Lower lobe of right lung (tissue), 2 donors: ENCODE data around the gene TTC39A. TPM values are rescaled to one million over a fixed set of nuclear protein-coding genes. Genes with fewer than 3 reads are reported as not detected.

ENCODE experiments used
- ATAC-seq, 2 donors: fragments of 200-7000 bp; cut with Tn5 transposase; one replicate each; pipeline ENCODE4 v1.9.1; 2020 to 2022; ENCODE audit warnings: mild to moderate bottlenecking in 2 of 2, moderate library complexity in 2 of 2
- DNase-seq: peaks from one replicate; pipeline ENCODE4 v3.0.0-alpha.2; 2020
- H3K27ac ChIP-seq: fragments of 200-600 bp; one replicate; pipeline ENCODE4 v1.8.0; 2022
- H3K27me3 ChIP-seq: fragments of 200-600 bp; one replicate; pipeline ENCODE4 v1.8.0; 2022; ENCODE audit warnings: low read depth
- H3K36me3 ChIP-seq: fragments of 200-600 bp; one replicate; pipeline ENCODE4 v1.8.0; 2022; ENCODE audit warnings: mild to moderate bottlenecking
- H3K4me1 ChIP-seq: fragments of 200-600 bp; one replicate; pipeline ENCODE4 v1.8.0; 2022
- H3K4me3 ChIP-seq: fragments of 200-600 bp; one replicate; pipeline ENCODE4 v1.8.0; 2022; ENCODE audit warnings: mild to moderate bottlenecking
- H3K9me3 ChIP-seq: fragments of 200-600 bp; one replicate; pipeline ENCODE4 v1.8.0; 2022
- CTCF ChIP-seq: fragments of 200-600 bp; IDR thresholded peaks from one replicate; pipeline ENCODE4 v1.8.0; 2022; ENCODE audit warnings: antibody characterized with exemption, mild to moderate bottlenecking
- intact Hi-C: fragments of 100-400 bp; cut with DNase I; formaldehyde crosslinking; loops from one replicate; pipeline ENCODE4 v1.11.0; 2022
- total RNA-seq: library from RNA; stranded (reverse); fragmentation: NEBNext Ultra II Directional; extraction: Animal tissue kit (Norgen Biotek cat#: 25700); gene quantifications from one replicate; pipeline ENCODE4 v1.2.1, GENCODE V29; 2021
- donor health status: DM: no; HTN: yes; CAD: no; lungs with severe emphysema.

Gene TTC39A
- total RNA-seq, 1 donor from 2014 or later = 34.9 TPM

- no peaks in the 10 kb centered on the region for H3K36me3 ChIP-seq
Measured at GRCh38 chr1:51308636-51309035, 21.7 kb downstream of the TTC39A start.

GRCh38 chr1:51306950-51307349 lies 23.4 kb downstream of the TTC39A start:
- no peak overlapping the region for H3K27ac ChIP-seq

More at GRCh38 chr1:51308636-51309035, 21.7 kb downstream of the TTC39A start:
- no peak overlapping the region for H3K27ac ChIP-seq
- no peaks in the 10 kb centered on the region for H3K9me3 ChIP-seq
- DNase-seq = no peak
- H3K4me1 ChIP-seq = peaks cover 4% of the 10 kb centered on the region
- H3K4me3 ChIP-seq = no peak overlapping the region
- H3K27me3 ChIP-seq = no peaks in the 10 kb centered on the region
- ATAC-seq = no peak
- intact Hi-C loops = no loop called here
- TF ChIP-seq CTCF = no peak

GRCh38 chr1:51305371-51305823 lies 25.0 kb downstream of the TTC39A start:
- intact Hi-C loops = no loop called here
- ATAC-seq (no peak), DNase-seq (no peak)
- Histone ChIP-seq H3K27me3 (no peaks in the 10 kb centered on the region), H3K27ac (no peak overlapping the region), H3K4me1 (peaks cover 6% of the 10 kb centered on the region), H3K36me3 (no peaks in the 10 kb centered on the region), H3K9me3 (no peaks in the 10 kb centered on the region), H3K4me3 (no peak overlapping the region)
- no peak for TF ChIP-seq CTCF

More at GRCh38 chr1:51306950-51307349, 23.4 kb downstream of the TTC39A start:
- Histone ChIP-seq H3K9me3 (no peaks in the 10 kb centered on the region), H3K36me3 (no peaks in the 10 kb centered on the region), H3K4me3 (no peak overlapping the region), H3K4me1 (peaks cover 6% of the 10 kb centered on the region), H3K27me3 (no peaks in the 10 kb centered on the region)
- intact Hi-C loops = no loop called here
- DNase-seq (no peak), ATAC-seq (peak; percentile 6 to 51)
- no peak for TF ChIP-seq CTCF

- no peak for ATAC-seq
- Histone ChIP-seq H3K4me3 (no peak overlapping the region), H3K36me3 (no peaks in the 10 kb centered on the region), H3K27ac (no peak overlapping the region), H3K9me3 (no peaks in the 10 kb centered on the region), H3K27me3 (no peaks in the 10 kb centered on the region), H3K4me1 (peaks cover 6% of the 10 kb centered on the region)
- no peak for DNase-seq
- TF ChIP-seq CTCF = no peak
- intact Hi-C loops = no loop called here
Measured at GRCh38 chr1:51304360-51304759, 26.0 kb downstream of the TTC39A start.

GRCh38 chr1:51303751-51304251 lies 26.6 kb downstream of the TTC39A start:
- H3K27me3 ChIP-seq = no peaks in the 10 kb centered on the region
- ATAC-seq (peak; percentile 22 to 37), DNase-seq (no peak)
- H3K27ac ChIP-seq = no peak overlapping the region
- H3K4me3 ChIP-seq = peak overlapping the region; percentile 9
- H3K9me3 ChIP-seq = no peaks in the 10 kb centered on the region
- TF ChIP-seq CTCF = no peak
- H3K36me3 ChIP-seq = no peaks in the 10 kb centered on the region
- peaks cover 6% of the 10 kb centered on the region for H3K4me1 ChIP-seq
- intact Hi-C loops = no loop called here
